Stimulated activated CD8-positive, alpha-beta memory T cell treated with anti-CD3 and anti-CD28 coated beads, Interleukin-15, amount 100 ng/mL, for 4 hours (primary cell): Measurements from ENCODE around the gene DNAH1.

Experiments
- DNase-seq, 2 donors: peaks; one replicate each; pipeline ENCODE4 v3.0.0-alpha.2; 2020; ENCODE audit warnings: low read depth in 2 of 2

The DNAH1 gene

GRCh38 chr3:52388348-52388821 is 72.3 kb downstream of the DNAH1 start:
- no peak for DNase-seq

GRCh38 chr3:52388933-52389332 is 72.8 kb downstream of the DNAH1 start:
- no peak for DNase-seq

- no peak for DNase-seq
Observed at GRCh38 chr3:52391096-52391495, 75.0 kb downstream of the DNAH1 start.

GRCh38 chr3:52392216-52392930 is 76.3 kb downstream of the DNAH1 start:
- DNase-seq: no peak

GRCh38 chr3:52393131-52393807 is 77.2 kb downstream of the DNAH1 start:
- no peak for DNase-seq

- DNase-seq: no peak
Observed at GRCh38 chr3:52393959-52394670, 78.0 kb downstream of the DNAH1 start.

- DNase-seq: no peak
Observed at GRCh38 chr3:52394751-52395502, 78.8 kb downstream of the DNAH1 start.

- no peak for DNase-seq
Observed at GRCh38 chr3:52395503-52395865, 79.4 kb downstream of the DNAH1 start.

GRCh38 chr3:52396011-52396906 is 80.1 kb downstream of the DNAH1 start:
- no peak for DNase-seq

GRCh38 chr3:52396907-52397591 is 80.9 kb downstream of the DNAH1 start:
- DNase-seq: no peak

GRCh38 chr3:52397676-52398399 is 81.7 kb downstream of the DNAH1 start:
- no peak for DNase-seq

GRCh38 chr3:52398670-52399081 is 82.6 kb downstream of the DNAH1 start:
- no peak for DNase-seq

GRCh38 chr3:52399131-52399530 is 83.0 kb downstream of the DNAH1 start:
- DNase-seq: no peak

GRCh38 chr3:52399593-52399992 is 83.5 kb downstream of the DNAH1 start:
- DNase-seq: no peak

- DNase-seq: no peak
Observed at GRCh38 chr3:52400275-52400793, 84.2 kb downstream of the DNAH1 start.

GRCh38 chr3:52401021-52401420 is 84.9 kb downstream of the DNAH1 start:
- no peak for DNase-seq

GRCh38 chr3:52401551-52401950 is 85.4 kb downstream of the DNAH1 start:
- no peak for DNase-seq

GRCh38 chr3:52402101-52402521 is 86.0 kb downstream of the DNAH1 start:
- DNase-seq: no peak

GRCh38 chr3:52402706-52403270 is 86.7 kb downstream of the DNAH1 start:
- no peak for DNase-seq
